ENCODE measurements around the gene UQCC2. TPM values are rescaled to one million over a fixed set of nuclear protein-coding genes. Genes with fewer than 3 reads are reported as not detected.

UQCC2 gene
- total and polyA plus RNA-seq, 8 donors: 54.4 to 83.1 (median 61.0) TPM

- Histone ChIP-seq H3K27ac (no peak overlapping the region), H3K4me3 (no peak overlapping the region), H3K9me3 (no peaks in the 10 kb centered on the region), H3K4me1 (no peaks in the 10 kb centered on the region), H3K36me3 (peaks cover 0 to 100% of the 10 kb centered on the region in 2 donors), H3K27me3 (no peaks in the 10 kb centered on the region)
- TF ChIP-seq CTCF (IDR thresholded peaks at IDR 0.05): no peak
- intact Hi-C loops (cut with DNase I): no loop called here
- ATAC-seq (no peak), DNase-seq (no peak)
Measured at GRCh38 chr6:33684983-33685382, 26.5 kb downstream of the UQCC2 start.

GRCh38 chr6:33684428-33684896 lies 27.0 kb downstream of the UQCC2 start:
- no peak for TF ChIP-seq CTCF (IDR thresholded peaks at IDR 0.05)
- H3K36me3 ChIP-seq: peaks cover 0 to 100% of the 10 kb centered on the region in 2 donors
- intact Hi-C loops (cut with DNase I): no loop called here
- H3K27ac ChIP-seq: no peak overlapping the region
- no peaks in the 10 kb centered on the region for H3K9me3 ChIP-seq
- no peaks in the 10 kb centered on the region for H3K27me3 ChIP-seq
- no peaks in the 10 kb centered on the region for H3K4me1 ChIP-seq
- H3K4me3 ChIP-seq: no peak overlapping the region
- no peak for ATAC-seq
- DNase-seq: no peak

GRCh38 chr6:33683576-33684427 lies 27.7 kb downstream of the UQCC2 start:
- no peak for TF ChIP-seq CTCF (IDR thresholded peaks at IDR 0.05)
- ATAC-seq: no peak
- peaks cover 0 to 100% of the 10 kb centered on the region in 2 donors for H3K36me3 ChIP-seq

GRCh38 chr6:33683051-33683571 lies 28.4 kb downstream of the UQCC2 start:
- no peak overlapping the region for H3K4me3 ChIP-seq
- H3K27me3 ChIP-seq: no peaks in the 10 kb centered on the region
- H3K27ac ChIP-seq: no peak overlapping the region
- H3K36me3 ChIP-seq: peaks cover 0 to 100% of the 10 kb centered on the region in 2 donors
- H3K9me3 ChIP-seq: no peaks in the 10 kb centered on the region
- ATAC-seq (no peak), DNase-seq (peak in 1 of 4 donors; percentile 67)
- intact Hi-C loops (cut with DNase I): no loop called here
- TF ChIP-seq CTCF (IDR thresholded peaks at IDR 0.05): no peak
- no peaks in the 10 kb centered on the region for H3K4me1 ChIP-seq

More at GRCh38 chr6:33683576-33684427, 27.7 kb downstream of the UQCC2 start:
- Histone ChIP-seq H3K9me3 (no peaks in the 10 kb centered on the region), H3K27me3 (no peaks in the 10 kb centered on the region), H3K27ac (no peak overlapping the region), H3K4me1 (no peaks in the 10 kb centered on the region), H3K4me3 (no peak overlapping the region)
- intact Hi-C loops (cut with DNase I): no loop called here
- peak in 1 of 4 donors; percentile 68 for DNase-seq

- H3K4me1 ChIP-seq: no peaks in the 10 kb centered on the region
- H3K27me3 ChIP-seq: no peaks in the 10 kb centered on the region
- H3K4me3 ChIP-seq: no peak overlapping the region
- ATAC-seq: no peak
- peak in 1 of 4 donors; percentile 65 for DNase-seq
- intact Hi-C loops (cut with DNase I): no loop called here
- H3K9me3 ChIP-seq: no peaks in the 10 kb centered on the region
- TF ChIP-seq CTCF (IDR thresholded peaks at IDR 0.05): no peak
- H3K36me3 ChIP-seq: peaks cover 0 to 100% of the 10 kb centered on the region in 2 donors
- H3K27ac ChIP-seq: no peak overlapping the region
Measured at GRCh38 chr6:33682341-33682740, 29.2 kb downstream of the UQCC2 start.

All from left lung (tissue), 10 donors.